DND-41 (cell line): ENCODE measurements around the gene SOX13.

Experiments used
- ATAC-seq: fragments of 200-7000 bp; cut with Tn5 transposase; 3 replicates; pipeline ENCODE4 v1.9.1; 2021; ENCODE audit warnings: low read depth; ENCODE audit not compliant: insufficient read depth
- DNase-seq: peaks from one replicate; pipeline ENCODE4 v3.0.0-alpha.2; 2020
- H2AFZ ChIP-seq: 2 replicates; pipeline ENCODE4 v1.6.0; 2012; ENCODE audit warnings: low read depth, low read length
- H3K27ac ChIP-seq: 2 replicates; pipeline ENCODE4 v1.5.1; 2012; ENCODE audit warnings: low read length, inconsistent platforms
- H3K27me3 ChIP-seq: fragments of 200-600 bp; sonication (generic); 2 replicates; pipeline ENCODE4 v1.6.0; 2012; ENCODE audit warnings: low read length, mild to moderate bottlenecking, inconsistent platforms; ENCODE audit not compliant: insufficient read depth, poor library complexity
- H3K36me3 ChIP-seq: 2 replicates; pipeline ENCODE4 v1.5.1; 2012; ENCODE audit warnings: low read length, inconsistent platforms; ENCODE audit not compliant: insufficient read depth
- H3K4me1 ChIP-seq: 2 replicates; pipeline ENCODE4 v1.5.1; 2012; ENCODE audit warnings: mild to moderate bottlenecking, low read length; ENCODE audit not compliant: insufficient read depth
- H3K4me2 ChIP-seq: 2 replicates; pipeline ENCODE4 v1.6.0; 2012; ENCODE audit warnings: mild to moderate bottlenecking, moderate library complexity, low read length, inconsistent platforms; ENCODE audit not compliant: insufficient read depth
- H3K4me3 ChIP-seq, 2 experiments: fragments of 200-600 bp in 1 of 2; shearing (Covaris generic) in 1 of 2; 2 replicates each; pipeline ENCODE4 v1.5.1; 2012 to 2016; ENCODE audit warnings: inconsistent platforms in 2 of 2, low read length in 2 of 2, mild to moderate bottlenecking in 2 of 2, low read depth in 1 of 2, moderate library complexity in 1 of 2
- H3K79me2 ChIP-seq: 2 replicates; pipeline ENCODE4 v1.6.0; 2012; ENCODE audit warnings: low read length, inconsistent platforms; ENCODE audit not compliant: insufficient read depth
- H3K9ac ChIP-seq: 2 replicates; pipeline ENCODE4 v1.6.0; 2012; ENCODE audit warnings: low read depth, mild to moderate bottlenecking, inconsistent platforms, low read length, moderate library complexity
- H3K9me3 ChIP-seq: 2 replicates; pipeline ENCODE4 v1.5.1; 2012; ENCODE audit warnings: low read length, moderate library complexity, mild to moderate bottlenecking, inconsistent platforms; ENCODE audit not compliant: insufficient read depth, severe bottlenecking
- H4K20me1 ChIP-seq: 2 replicates; pipeline ENCODE4 v1.6.0; 2012; ENCODE audit warnings: low read length; ENCODE audit not compliant: insufficient read depth
- EZH2 ChIP-seq: IDR thresholded peaks from 3 replicates; pipeline ENCODE4 v1.6.1; 2012; ENCODE audit warnings: borderline replicate concordance, low read depth, mild to moderate bottlenecking, moderate library complexity, low read length, inconsistent platforms; ENCODE audit not compliant: severe bottlenecking
- TF ChIP-seq, protein P1 (sequence below): IDR thresholded peaks from 2 replicates; pipeline ENCODE4 v1.5.1; 2012; ENCODE audit warnings: borderline replicate concordance, low read length, moderate library complexity, mild to moderate bottlenecking; ENCODE audit not compliant: poor library complexity, severe bottlenecking; ENCODE audit errors: extremely low read depth

SOX13 gene

GRCh38 chr1:204029016-204029415 lies 43.9 kb upstream of the SOX13 start:
- TF ChIP-seq EZH2: no peak
- TF ChIP-seq, protein P1, sequence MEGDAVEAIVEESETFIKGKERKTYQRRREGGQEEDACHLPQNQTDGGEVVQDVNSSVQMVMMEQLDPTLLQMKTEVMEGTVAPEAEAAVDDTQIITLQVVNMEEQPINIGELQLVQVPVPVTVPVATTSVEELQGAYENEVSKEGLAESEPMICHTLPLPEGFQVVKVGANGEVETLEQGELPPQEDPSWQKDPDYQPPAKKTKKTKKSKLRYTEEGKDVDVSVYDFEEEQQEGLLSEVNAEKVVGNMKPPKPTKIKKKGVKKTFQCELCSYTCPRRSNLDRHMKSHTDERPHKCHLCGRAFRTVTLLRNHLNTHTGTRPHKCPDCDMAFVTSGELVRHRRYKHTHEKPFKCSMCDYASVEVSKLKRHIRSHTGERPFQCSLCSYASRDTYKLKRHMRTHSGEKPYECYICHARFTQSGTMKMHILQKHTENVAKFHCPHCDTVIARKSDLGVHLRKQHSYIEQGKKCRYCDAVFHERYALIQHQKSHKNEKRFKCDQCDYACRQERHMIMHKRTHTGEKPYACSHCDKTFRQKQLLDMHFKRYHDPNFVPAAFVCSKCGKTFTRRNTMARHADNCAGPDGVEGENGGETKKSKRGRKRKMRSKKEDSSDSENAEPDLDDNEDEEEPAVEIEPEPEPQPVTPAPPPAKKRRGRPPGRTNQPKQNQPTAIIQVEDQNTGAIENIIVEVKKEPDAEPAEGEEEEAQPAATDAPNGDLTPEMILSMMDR: no peak
- no peaks in the 10 kb centered on the region for H3K4me1 ChIP-seq
- no peaks in the 10 kb centered on the region for H3K9me3 ChIP-seq
- DNase-seq: no peak
- H3K79me2 ChIP-seq: no peaks in the 10 kb centered on the region
- no peak overlapping the region for H2AFZ ChIP-seq
- no peak overlapping the region for H3K9ac ChIP-seq
- peaks cover 42% of the 10 kb centered on the region for H3K27me3 ChIP-seq
- no peak overlapping the region for H3K4me3 ChIP-seq
- H3K27ac ChIP-seq: no peak overlapping the region
- no peak for ATAC-seq
- no peaks in the 10 kb centered on the region for H3K36me3 ChIP-seq
- no peaks in the 10 kb centered on the region for H4K20me1 ChIP-seq
- H3K4me2 ChIP-seq: no peak overlapping the region

- Histone ChIP-seq H4K20me1 (no peaks in the 10 kb centered on the region), H3K4me3 (no peak overlapping the region), H2AFZ (no peak overlapping the region), H3K27me3 (peaks cover 27% of the 10 kb centered on the region), H3K9ac (no peak overlapping the region), H3K9me3 (no peaks in the 10 kb centered on the region), H3K36me3 (no peaks in the 10 kb centered on the region), H3K4me1 (no peaks in the 10 kb centered on the region), H3K79me2 (no peaks in the 10 kb centered on the region), H3K27ac (no peak overlapping the region), H3K4me2 (no peak overlapping the region)
- DNase-seq: peak; percentile 23
- no peak for TF ChIP-seq EZH2
- TF ChIP-seq, protein P1: no peak
- peak; percentile 42; the same call in 1 of the 3 replicates for ATAC-seq
Observed at GRCh38 chr1:204031098-204031710, 41.7 kb upstream of the SOX13 start.

- no peak overlapping the region for H3K4me3 ChIP-seq
- H3K27ac ChIP-seq: no peak overlapping the region
- no peak for TF ChIP-seq EZH2
- TF ChIP-seq, protein P1: no peak
- no peak for ATAC-seq
- H3K36me3 ChIP-seq: no peaks in the 10 kb centered on the region
- no peaks in the 10 kb centered on the region for H3K9me3 ChIP-seq
- H3K4me2 ChIP-seq: no peak overlapping the region
- H4K20me1 ChIP-seq: no peaks in the 10 kb centered on the region
- H3K27me3 ChIP-seq: peaks cover 17% of the 10 kb centered on the region
- no peaks in the 10 kb centered on the region for H3K4me1 ChIP-seq
- DNase-seq: no peak
- no peaks in the 10 kb centered on the region for H3K79me2 ChIP-seq
- no peak overlapping the region for H3K9ac ChIP-seq
- H2AFZ ChIP-seq: no peak overlapping the region
Observed at GRCh38 chr1:204032642-204033235, 40.2 kb upstream of the SOX13 start.
